ENCODE data around the gene RAP2A. TPM values are rescaled to one million over a fixed set of nuclear protein-coding genes. Genes with fewer than 3 reads are reported as not detected.

The RAP2A gene
- total RNA-seq, 4 donors from 2014 or later: 32.4 to 45.7 (median 33.5) TPM

DNA sequence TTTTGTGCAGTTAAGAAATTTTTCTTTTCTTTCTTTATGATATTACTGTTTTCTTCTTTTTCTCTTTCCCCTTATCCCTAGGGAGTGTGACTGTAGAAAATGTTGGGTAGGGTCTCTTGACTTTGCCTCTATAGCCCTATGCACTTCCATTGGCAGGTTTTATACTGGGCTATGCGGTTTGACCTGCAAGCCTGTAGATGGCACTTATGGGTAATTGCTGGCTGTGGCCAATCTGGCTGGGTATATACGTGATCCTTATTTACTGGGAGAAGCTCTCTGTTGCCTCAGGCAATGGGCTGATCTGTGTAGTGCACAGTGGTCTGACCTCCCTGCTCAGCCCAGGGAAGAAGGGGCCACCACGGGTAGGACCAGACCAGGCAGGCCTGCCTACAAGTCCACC lies 78.8 kb downstream of the RAP2A start:
- 78 to 92% methylated on average over 3 of the region's 3 CpGs for WGBS, 2 donors

DNA sequence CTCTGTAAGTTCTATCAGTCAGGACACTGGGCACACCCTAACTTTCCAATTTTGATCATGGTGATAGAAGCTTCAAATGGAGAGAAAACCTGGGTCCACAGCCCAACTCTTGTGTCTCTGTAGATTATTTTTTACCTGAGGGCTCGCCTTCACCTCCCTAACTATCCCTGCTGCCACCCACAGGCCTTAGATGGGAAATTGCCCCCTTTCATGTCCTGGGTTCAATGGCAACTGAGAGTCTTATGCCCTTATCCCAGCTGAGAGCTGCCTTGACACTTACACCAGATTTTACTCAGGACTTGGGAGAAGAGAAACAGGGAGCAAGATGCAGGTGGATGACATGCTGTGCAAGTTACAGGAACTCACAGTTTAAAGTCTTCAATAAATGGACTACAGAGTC lies 81.7 kb downstream of the RAP2A start:
- no peak for DNase-seq (ENCODE audit: low spot score in 2 of 2)
- H3K4me1 ChIP-seq: no peaks in the 10 kb centered on the region
- peaks cover 0 to 13% (median 3%) of the 10 kb centered on the region in 4 donors for H3K9me3 ChIP-seq
- TF ChIP-seq EP300 (IDR thresholded peaks at IDR 0.05) (no peak), POLR2A (IDR thresholded peaks at IDR 0.05) (no peak)
- TF ChIP-seq, protein P1, sequence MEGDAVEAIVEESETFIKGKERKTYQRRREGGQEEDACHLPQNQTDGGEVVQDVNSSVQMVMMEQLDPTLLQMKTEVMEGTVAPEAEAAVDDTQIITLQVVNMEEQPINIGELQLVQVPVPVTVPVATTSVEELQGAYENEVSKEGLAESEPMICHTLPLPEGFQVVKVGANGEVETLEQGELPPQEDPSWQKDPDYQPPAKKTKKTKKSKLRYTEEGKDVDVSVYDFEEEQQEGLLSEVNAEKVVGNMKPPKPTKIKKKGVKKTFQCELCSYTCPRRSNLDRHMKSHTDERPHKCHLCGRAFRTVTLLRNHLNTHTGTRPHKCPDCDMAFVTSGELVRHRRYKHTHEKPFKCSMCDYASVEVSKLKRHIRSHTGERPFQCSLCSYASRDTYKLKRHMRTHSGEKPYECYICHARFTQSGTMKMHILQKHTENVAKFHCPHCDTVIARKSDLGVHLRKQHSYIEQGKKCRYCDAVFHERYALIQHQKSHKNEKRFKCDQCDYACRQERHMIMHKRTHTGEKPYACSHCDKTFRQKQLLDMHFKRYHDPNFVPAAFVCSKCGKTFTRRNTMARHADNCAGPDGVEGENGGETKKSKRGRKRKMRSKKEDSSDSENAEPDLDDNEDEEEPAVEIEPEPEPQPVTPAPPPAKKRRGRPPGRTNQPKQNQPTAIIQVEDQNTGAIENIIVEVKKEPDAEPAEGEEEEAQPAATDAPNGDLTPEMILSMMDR (IDR thresholded peaks at IDR 0.05): no peak
- no peaks in the 10 kb centered on the region for H3K27me3 ChIP-seq
- no peaks in the 10 kb centered on the region for H3K36me3 ChIP-seq
- 81 to 89% methylated on average over 1 of the region's 1 CpG for WGBS, 2 donors
- H3K4me3 ChIP-seq: no peak overlapping the region
- no peak overlapping the region for H3K27ac ChIP-seq

More for the DNA sequence above, 78.8 kb downstream of the RAP2A start:
- Histone ChIP-seq H3K9me3 (peaks cover 0 to 15% (median 6%) of the 10 kb centered on the region in 4 donors), H3K4me1 (no peaks in the 10 kb centered on the region), H3K27me3 (no peaks in the 10 kb centered on the region), H3K36me3 (no peaks in the 10 kb centered on the region), H3K4me3 (no peak overlapping the region), H3K27ac (no peak overlapping the region)
- no peak for DNase-seq (ENCODE audit: low spot score in 2 of 2)
- TF ChIP-seq, protein P1 (IDR thresholded peaks at IDR 0.05): no peak
- no peak for TF ChIP-seq POLR2A (IDR thresholded peaks at IDR 0.05)
- TF ChIP-seq EP300 (IDR thresholded peaks at IDR 0.05): no peak

DNA sequence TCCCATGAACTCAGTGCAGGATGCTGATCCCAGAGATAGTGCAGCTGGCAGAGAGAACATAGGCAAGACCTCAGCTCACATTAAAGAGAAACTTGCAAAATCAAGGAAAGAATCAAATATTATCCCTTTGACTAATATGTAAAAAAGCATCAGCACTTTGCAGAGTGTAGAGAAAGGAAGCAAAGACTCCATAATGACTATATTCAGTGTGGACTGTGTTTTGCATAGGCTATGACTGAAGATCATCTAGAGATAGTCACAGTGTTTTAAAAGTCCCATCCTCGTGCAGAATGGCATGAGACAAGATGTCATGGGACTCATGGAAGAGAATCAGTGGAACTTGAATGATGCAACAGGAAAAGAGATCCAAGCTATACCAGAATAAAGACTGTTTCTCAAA lies 84.0 kb downstream of the RAP2A start:
- no peak overlapping the region for H3K4me3 ChIP-seq
- 74 to 75% methylated on average over 1 of the region's 1 CpG for WGBS, 2 donors
- H3K27ac ChIP-seq: no peak overlapping the region
- no peak for DNase-seq (ENCODE audit: low spot score in 2 of 2)
- no peaks in the 10 kb centered on the region for H3K36me3 ChIP-seq
- H3K4me1 ChIP-seq: no peaks in the 10 kb centered on the region
- no peak for TF ChIP-seq POLR2A (IDR thresholded peaks at IDR 0.05)
- TF ChIP-seq, protein P1 (IDR thresholded peaks at IDR 0.05): no peak
- no peak for TF ChIP-seq EP300 (IDR thresholded peaks at IDR 0.05)
- H3K9me3 ChIP-seq: no peaks in the 10 kb centered on the region
- H3K27me3 ChIP-seq: no peaks in the 10 kb centered on the region

Small RNA genes lying within 50 kb of the gene (small RNA-seq; reads per million reads assigned to genes)
- gene AL442067.1: not detected

Other genes with a start within 250 kb of the RAP2A start
- gene MBNL2, start 211.8 kb upstream of the RAP2A start, total RNA-seq: 100 to 1,000 TPM in 2 of 4 donors, 10 to 100 TPM in 2; 87.9 to 126 (median 95.5) TPM